ENCODE results near the gene NRG3. TPM values are rescaled to one million over a fixed set of nuclear protein-coding genes. Genes with fewer than 3 reads are reported as not detected.

The NRG3 gene
- total and polyA plus RNA-seq, 2 of the 4 experiments (the other 2 are of a cell fraction), result not detected

GRCh38 chr10:82084904-82085303 is 209.9 kb downstream of the NRG3 start:
- Histone ChIP-seq H3K36me3 (ENCODE audit: control insufficient read depth, insufficient read depth, low read length) (no peaks in the 10 kb centered on the region), H3K9ac (ENCODE audit: low read depth, low read length) (no peak overlapping the region), H2AK9ac (replicated peaks; ENCODE audit: low read depth, low read length, poor library complexity) (no peak overlapping the region), H3K79me1 (ENCODE audit: low read depth in 1 of 2, low read length in 2 of 2) (no peaks in the 10 kb centered on the region), H2BK5ac (ENCODE audit: low read depth, low read length, poor library complexity, severe bottlenecking) (no peak overlapping the region), H2AK5ac (ENCODE audit: low read depth, low read length) (no peak overlapping the region), H4K20me1 (ENCODE audit: insufficient read depth, low read length) (no peaks in the 10 kb centered on the region), H4K5ac (ENCODE audit: low read depth, low read length) (no peak overlapping the region), H3K4me3 (ENCODE audit: insufficient read depth, low read depth, low read length) (no peak overlapping the region), H3K27ac (ENCODE audit: insufficient read depth, low read length) (no peak overlapping the region), H4K8ac (ENCODE audit: low read depth in 2 of 2, low read length in 2 of 2) (no peak overlapping the region), H3K27me3 (ENCODE audit: control insufficient read depth, insufficient read depth, low read length) (no peaks in the 10 kb centered on the region), H3K9me1 (ENCODE audit: insufficient read depth, low read length) (no peaks in the 10 kb centered on the region), H2AFZ (replicated peaks; ENCODE audit: low read length, poor library complexity) (no peak overlapping the region), H3K9me3 (ENCODE audit: control insufficient read depth, insufficient read depth, low read length) (peaks cover 12% of the 10 kb centered on the region), H3K14ac (replicated peaks; ENCODE audit: low read depth, low read length) (no peak overlapping the region), H3K23ac (ENCODE audit: low read depth, low read length) (no peak overlapping the region), H2BK120ac (ENCODE audit: low read depth, low read length) (no peak overlapping the region), H3K4me2 (ENCODE audit: low read depth, low read length) (no peak overlapping the region), H3K56ac (ENCODE audit: extremely low read depth, insufficient read depth, low read length) (no peak overlapping the region), H4K91ac (ENCODE audit: insufficient read depth, low read depth, low read length) (no peak overlapping the region), H2BK15ac (ENCODE audit: low read depth, low read length) (no peak overlapping the region), H2BK20ac (ENCODE audit: low read depth, low read length) (no peak overlapping the region), H3K18ac (ENCODE audit: low read depth, low read length) (no peak overlapping the region), H3K4me1 (ENCODE audit: control insufficient read depth, insufficient read depth, low read length) (no peaks in the 10 kb centered on the region), H3K4ac (ENCODE audit: low read depth, low read length) (no peak overlapping the region)
- WGBS, 2 experiments (ENCODE audit: extremely low coverage in 2 of 2, insufficient read length in 1 of 2), result no CpG with 5 or more reads among the region's 7 CpGs
- DNase-seq (no peak), ATAC-seq (ENCODE audit: low read depth) (no peak)
- no TSS peak for BruUV-seq (replicated peaks)
- ChIA-PET CTCF (no interaction called here), POLR2A (ENCODE audit: unreplicated experiment) (no interaction called here)
- in situ Hi-C loops (cut with MboI; ENCODE audit: low sequenced_read_pairs), result no loop called here
- intact Hi-C loops (cut with micrococcal nuclease), result no loop called here
- TF ChIP-seq, protein P1, sequence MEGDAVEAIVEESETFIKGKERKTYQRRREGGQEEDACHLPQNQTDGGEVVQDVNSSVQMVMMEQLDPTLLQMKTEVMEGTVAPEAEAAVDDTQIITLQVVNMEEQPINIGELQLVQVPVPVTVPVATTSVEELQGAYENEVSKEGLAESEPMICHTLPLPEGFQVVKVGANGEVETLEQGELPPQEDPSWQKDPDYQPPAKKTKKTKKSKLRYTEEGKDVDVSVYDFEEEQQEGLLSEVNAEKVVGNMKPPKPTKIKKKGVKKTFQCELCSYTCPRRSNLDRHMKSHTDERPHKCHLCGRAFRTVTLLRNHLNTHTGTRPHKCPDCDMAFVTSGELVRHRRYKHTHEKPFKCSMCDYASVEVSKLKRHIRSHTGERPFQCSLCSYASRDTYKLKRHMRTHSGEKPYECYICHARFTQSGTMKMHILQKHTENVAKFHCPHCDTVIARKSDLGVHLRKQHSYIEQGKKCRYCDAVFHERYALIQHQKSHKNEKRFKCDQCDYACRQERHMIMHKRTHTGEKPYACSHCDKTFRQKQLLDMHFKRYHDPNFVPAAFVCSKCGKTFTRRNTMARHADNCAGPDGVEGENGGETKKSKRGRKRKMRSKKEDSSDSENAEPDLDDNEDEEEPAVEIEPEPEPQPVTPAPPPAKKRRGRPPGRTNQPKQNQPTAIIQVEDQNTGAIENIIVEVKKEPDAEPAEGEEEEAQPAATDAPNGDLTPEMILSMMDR (conservative IDR thresholded peaks at IDR 0.05; ENCODE audit: low read depth, low read length), result no peak
- TF ChIP-seq MAZ (IDR thresholded peaks at IDR 0.05; ENCODE audit: borderline replicate concordance, low read depth, low read length) (no peak), POLR2A (IDR thresholded peaks at IDR 0.05; ENCODE audit: low read depth, low read length) (no peak), BHLHE40 (IDR thresholded peaks at IDR 0.05; ENCODE audit: low read depth, low read length) (no peak), RFX5 (IDR thresholded peaks at IDR 0.05; ENCODE audit: low read depth, low read length) (no peak), SMC3 (IDR thresholded peaks at IDR 0.05; ENCODE audit: low read depth, low read length) (no peak), ELK1 (IDR thresholded peaks at IDR 0.05; ENCODE audit: borderline replicate concordance, low read depth, low read length) (no peak)
- TF ChIP-seq, protein P2, sequence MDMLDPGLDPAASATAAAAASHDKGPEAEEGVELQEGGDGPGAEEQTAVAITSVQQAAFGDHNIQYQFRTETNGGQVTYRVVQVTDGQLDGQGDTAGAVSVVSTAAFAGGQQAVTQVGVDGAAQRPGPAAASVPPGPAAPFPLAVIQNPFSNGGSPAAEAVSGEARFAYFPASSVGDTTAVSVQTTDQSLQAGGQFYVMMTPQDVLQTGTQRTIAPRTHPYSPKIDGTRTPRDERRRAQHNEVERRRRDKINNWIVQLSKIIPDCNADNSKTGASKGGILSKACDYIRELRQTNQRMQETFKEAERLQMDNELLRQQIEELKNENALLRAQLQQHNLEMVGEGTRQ (IDR thresholded peaks at IDR 0.05; ENCODE audit: low read depth, low read length), result no peak
- dilution Hi-C loops (cut with HindIII; ENCODE audit: low sequenced_read_pairs, unreplicated experiment), result no loop called here

Measured in IMR-90 (cell line).